ENCODE results near the gene DNPH1.

Gene DNPH1

DNA sequence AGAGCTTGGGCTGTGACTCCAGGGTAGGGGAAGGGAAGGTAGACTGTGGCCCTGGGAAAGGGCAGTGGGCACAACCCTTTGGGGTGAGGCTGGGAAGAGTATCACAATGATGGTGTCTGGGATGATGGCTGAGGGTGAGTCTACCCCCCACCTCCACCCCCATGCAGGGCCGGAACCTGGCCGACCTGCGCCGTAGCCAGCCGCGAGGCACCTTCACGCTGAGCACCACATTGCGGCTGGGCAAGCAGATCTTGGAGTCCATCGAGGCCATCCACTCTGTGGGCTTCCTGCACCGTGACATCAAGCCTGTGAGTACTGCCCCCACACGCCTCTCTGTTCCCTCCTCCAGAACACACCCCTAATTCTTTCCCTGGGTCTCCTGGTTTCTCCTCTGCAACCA lies 24.1 kb upstream of the DNPH1 start:
- no peaks in the 10 kb centered on the region for H3K36me3 ChIP-seq (ENCODE audit: insufficient read depth, low read depth, low read length)
- H3K9ac ChIP-seq (ENCODE audit: low read depth, low read length): no peak overlapping the region
- H3K27ac ChIP-seq (ENCODE audit: low read length): no peak overlapping the region
- H3K4me1 ChIP-seq (ENCODE audit: insufficient read depth, low read length): no peaks in the 10 kb centered on the region
- H3K27me3 ChIP-seq (ENCODE audit: insufficient read depth, low read length): peaks cover 12% of the 10 kb centered on the region
- no peak overlapping the region for H3K4me3 ChIP-seq (ENCODE audit: low read length)
- no peaks in the 10 kb centered on the region for H3K9me3 ChIP-seq (ENCODE audit: insufficient read depth, low read depth, low read length)

DNA sequence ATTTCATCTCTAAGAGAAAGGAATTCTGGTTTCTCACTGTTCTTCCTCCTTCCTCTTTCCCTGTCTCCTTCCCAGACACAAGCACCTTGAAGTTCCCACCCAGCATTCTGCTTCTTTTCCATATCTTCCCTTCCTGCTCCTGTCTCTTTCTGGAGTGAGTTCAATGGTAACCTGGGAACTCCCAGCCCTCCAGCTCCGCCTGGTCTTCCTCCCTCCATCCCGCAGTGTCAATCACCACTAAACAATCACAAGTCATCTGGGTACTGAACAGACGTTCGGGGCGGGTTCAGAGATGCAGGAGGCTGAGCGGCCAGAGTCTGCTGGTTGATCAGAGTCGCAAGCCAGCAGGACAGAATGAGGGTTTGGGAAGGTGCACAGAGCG lies 21.7 kb upstream of the DNPH1 start:
- Histone ChIP-seq H3K9ac (ENCODE audit: low read depth, low read length) (no peak overlapping the region), H3K27ac (ENCODE audit: low read length) (no peak overlapping the region), H3K4me3 (ENCODE audit: low read length) (no peak overlapping the region), H3K4me1 (ENCODE audit: insufficient read depth, low read length) (no peaks in the 10 kb centered on the region), H3K9me3 (ENCODE audit: insufficient read depth, low read depth, low read length) (no peaks in the 10 kb centered on the region), H3K36me3 (ENCODE audit: insufficient read depth, low read depth, low read length) (no peaks in the 10 kb centered on the region), H3K27me3 (ENCODE audit: insufficient read depth, low read length) (peaks cover 22% of the 10 kb centered on the region)

DNA sequence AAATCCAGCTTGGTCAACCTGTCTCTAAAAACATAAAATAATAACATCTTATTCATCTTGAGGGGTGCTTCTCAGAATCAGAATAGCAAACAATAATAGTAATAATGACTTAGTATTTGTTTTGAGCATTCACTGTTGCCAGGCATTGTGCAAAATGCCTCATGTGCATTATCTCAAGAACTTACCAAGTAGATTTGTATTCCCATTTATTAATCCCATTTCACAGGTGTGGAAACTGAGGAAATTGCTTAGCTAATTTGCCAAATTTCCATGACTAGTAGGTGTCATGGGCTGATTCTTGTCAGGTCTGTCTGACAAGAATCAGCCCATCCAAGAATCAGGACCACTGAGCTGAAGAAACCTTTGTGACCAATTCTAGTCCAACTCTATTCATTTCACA lies 19.5 kb upstream of the DNPH1 start:
- Histone ChIP-seq H3K9me3 (ENCODE audit: insufficient read depth, low read depth, low read length) (no peaks in the 10 kb centered on the region), H3K27ac (ENCODE audit: low read length) (no peak overlapping the region), H3K4me1 (ENCODE audit: insufficient read depth, low read length) (no peaks in the 10 kb centered on the region), H3K9ac (ENCODE audit: low read depth, low read length) (no peak overlapping the region), H3K27me3 (ENCODE audit: insufficient read depth, low read length) (peaks cover 44% of the 10 kb centered on the region), H3K36me3 (ENCODE audit: insufficient read depth, low read depth, low read length) (no peaks in the 10 kb centered on the region), H3K4me3 (ENCODE audit: low read length) (no peak overlapping the region)

DNA sequence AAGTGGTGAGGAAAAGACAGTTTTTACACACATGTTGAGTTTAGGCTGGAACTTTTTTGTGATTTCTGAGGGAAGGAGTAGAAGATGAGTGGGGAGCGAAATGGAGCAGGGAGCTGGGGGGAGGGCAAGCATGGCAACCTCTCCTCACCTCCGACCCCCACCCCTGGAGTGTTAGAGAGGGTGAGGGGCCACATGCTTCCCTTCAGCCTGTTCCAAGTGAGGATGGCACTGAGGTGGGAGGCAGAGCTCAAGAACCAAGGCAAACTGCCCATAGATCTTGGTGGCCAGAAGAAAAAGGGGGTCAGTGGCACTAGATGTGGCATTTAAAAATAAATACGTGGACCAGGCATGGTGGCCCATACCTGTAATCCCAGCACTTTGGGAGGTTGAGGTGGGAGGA lies 18.8 kb upstream of the DNPH1 start:
- Histone ChIP-seq H3K36me3 (ENCODE audit: insufficient read depth, low read depth, low read length) (no peaks in the 10 kb centered on the region), H3K4me1 (ENCODE audit: insufficient read depth, low read length) (no peaks in the 10 kb centered on the region), H3K27me3 (ENCODE audit: insufficient read depth, low read length) (peaks cover 49% of the 10 kb centered on the region), H3K27ac (ENCODE audit: low read length) (no peak overlapping the region), H3K9ac (ENCODE audit: low read depth, low read length) (peak overlapping the region; percentile 79; the same call in 1 of the 2 replicates), H3K9me3 (ENCODE audit: insufficient read depth, low read depth, low read length) (no peaks in the 10 kb centered on the region), H3K4me3 (ENCODE audit: low read length) (peak overlapping the region; percentile 97)

DNA sequence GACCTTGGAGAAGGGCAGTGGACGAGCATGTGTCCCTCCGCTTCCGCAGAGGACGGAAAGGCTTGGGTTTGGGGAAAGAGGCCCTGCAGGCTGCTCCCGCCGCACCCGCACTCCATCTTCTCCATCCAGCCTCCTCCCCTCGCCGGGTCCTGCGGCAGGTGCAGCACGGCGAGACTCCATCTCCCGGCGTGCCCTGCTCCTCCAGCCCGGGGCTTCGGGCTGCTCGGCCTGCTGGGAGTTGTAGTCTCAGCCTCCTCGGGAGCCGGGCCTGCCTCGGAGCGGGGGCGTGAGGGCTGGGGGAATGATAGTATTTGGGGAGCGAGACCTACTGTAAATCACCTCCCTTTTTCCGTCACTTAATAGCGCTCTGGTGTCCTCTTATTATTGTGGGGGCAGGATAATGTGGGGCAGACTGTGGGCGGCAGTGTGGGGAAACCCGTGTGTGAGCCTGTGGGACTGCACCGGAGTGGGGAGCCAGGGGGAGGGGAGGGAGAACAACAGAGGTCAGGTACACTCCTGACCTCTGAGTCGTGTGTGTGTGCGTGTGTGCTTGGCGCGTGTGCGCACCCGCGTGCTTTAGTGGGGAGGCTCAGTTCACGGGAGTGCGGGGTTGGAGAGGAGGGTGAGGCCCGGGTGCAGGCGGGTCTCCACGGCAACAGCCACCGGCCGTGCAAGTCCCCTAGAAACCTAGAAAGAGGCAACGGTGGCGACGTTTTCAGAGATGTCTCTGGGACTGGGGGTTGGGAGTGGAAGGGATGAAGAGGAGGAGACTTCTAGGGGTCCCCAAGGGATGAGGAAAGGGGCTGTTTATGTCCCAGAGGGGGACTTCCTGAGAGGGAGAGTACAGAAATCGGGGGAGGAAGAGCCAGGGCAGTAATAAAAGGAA lies 18.1 kb upstream of the DNPH1 start:
- Histone ChIP-seq H3K27ac (ENCODE audit: low read length) (no peak overlapping the region), H3K4me3 (ENCODE audit: low read length) (peak overlapping the region; percentile 97), H3K36me3 (ENCODE audit: insufficient read depth, low read depth, low read length) (no peaks in the 10 kb centered on the region), H3K27me3 (ENCODE audit: insufficient read depth, low read length) (peaks cover 57% of the 10 kb centered on the region), H3K9ac (ENCODE audit: low read depth, low read length) (peak overlapping the region; percentile 79; the same call in 1 of the 2 replicates), H3K9me3 (ENCODE audit: insufficient read depth, low read depth, low read length) (no peaks in the 10 kb centered on the region), H3K4me1 (ENCODE audit: insufficient read depth, low read length) (no peaks in the 10 kb centered on the region)

DNA sequence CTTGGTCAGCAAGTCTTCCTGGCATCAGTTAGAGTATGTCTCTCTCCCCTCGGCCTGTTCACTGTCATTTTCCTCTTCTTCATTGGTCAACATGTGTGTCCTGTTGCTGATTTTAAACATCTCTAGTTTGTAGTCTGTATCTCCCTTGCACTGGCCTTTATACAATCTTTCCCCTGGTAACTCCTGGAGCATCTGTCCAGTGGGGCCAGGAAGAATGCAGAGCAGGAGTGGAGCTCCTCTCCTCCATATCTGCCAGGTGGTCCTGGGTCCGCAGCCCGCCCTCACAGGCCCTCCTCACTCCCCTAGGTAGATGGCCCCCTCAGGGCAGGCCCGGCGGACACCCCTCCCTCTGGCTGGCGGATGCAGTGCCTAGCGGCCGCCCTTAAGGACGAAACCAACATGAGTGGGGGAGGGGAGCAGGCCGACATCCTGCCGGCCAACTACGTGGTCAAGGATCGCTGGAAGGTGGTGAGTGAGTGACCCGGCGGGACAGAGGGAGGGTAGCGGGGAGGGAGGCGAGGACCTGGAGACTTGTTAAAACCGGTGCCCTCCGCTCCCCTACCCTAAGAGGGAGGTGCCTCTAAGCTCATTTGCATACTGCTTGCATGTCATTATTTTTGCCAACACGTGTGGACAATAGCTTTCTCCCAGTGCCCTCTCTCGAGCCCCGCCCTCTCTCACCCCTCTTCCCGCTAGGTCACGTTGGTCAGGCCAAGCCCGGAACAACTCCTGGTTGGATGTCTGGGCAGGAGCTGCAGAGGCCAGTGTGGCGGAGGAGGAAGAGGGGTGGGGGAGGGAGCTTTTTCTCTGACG lies 17.2 kb upstream of the DNPH1 start:
- H3K27ac ChIP-seq (ENCODE audit: low read length): peak overlapping the region; percentile 11
- H3K9me3 ChIP-seq (ENCODE audit: insufficient read depth, low read depth, low read length): no peaks in the 10 kb centered on the region
- H3K4me3 ChIP-seq (ENCODE audit: low read length): peak overlapping the region; percentile 97
- H3K9ac ChIP-seq (ENCODE audit: low read depth, low read length): peak overlapping the region; percentile 79; the same call in 1 of the 2 replicates
- H3K36me3 ChIP-seq (ENCODE audit: insufficient read depth, low read depth, low read length): no peaks in the 10 kb centered on the region
- H3K27me3 ChIP-seq (ENCODE audit: insufficient read depth, low read length): peaks cover 65% of the 10 kb centered on the region
- H3K4me1 ChIP-seq (ENCODE audit: insufficient read depth, low read length): no peaks in the 10 kb centered on the region

DNA sequence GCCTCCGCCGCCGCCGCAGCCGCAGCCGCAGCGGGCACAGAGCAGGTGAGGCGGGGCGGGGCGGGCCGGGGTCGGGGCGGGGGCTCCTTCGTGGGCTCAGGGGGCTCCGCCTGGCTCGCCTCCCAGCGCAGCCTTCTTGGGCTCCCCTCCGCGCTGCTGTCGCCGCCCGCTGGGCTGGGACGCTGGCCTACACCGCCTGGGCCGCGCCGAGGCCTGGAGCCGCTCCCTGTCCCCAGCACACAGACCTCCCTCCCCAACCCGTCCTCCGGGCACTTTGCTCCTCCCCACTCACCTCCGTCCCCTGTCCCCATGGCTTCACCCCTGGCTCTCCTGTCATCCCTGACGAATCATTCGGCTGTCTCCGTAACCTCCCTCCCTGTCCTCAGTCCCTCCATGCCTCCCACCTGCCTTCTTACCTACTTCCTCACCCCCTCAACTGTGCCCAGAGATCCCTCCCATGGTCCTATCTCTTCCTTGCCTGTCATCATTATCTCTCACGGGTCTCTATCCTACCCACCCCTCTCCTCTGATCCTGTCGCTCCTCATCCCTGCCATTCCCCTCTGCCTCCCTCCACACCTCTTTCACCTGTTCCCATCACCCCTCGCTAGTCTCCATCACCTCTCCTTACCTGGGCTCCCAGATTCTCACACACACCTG lies 14.5 kb upstream of the DNPH1 start:
- Histone ChIP-seq H3K4me3 (ENCODE audit: low read length) (peak overlapping the region; percentile 48; the same call in 1 of the 2 replicates), H3K27me3 (ENCODE audit: insufficient read depth, low read length) (peaks cover 74% of the 10 kb centered on the region), H3K9me3 (ENCODE audit: insufficient read depth, low read depth, low read length) (no peaks in the 10 kb centered on the region), H3K27ac (ENCODE audit: low read length) (no peak overlapping the region), H3K9ac (ENCODE audit: low read depth, low read length) (no peak overlapping the region), H3K4me1 (ENCODE audit: insufficient read depth, low read length) (no peaks in the 10 kb centered on the region), H3K36me3 (ENCODE audit: insufficient read depth, low read depth, low read length) (no peaks in the 10 kb centered on the region)

DNA sequence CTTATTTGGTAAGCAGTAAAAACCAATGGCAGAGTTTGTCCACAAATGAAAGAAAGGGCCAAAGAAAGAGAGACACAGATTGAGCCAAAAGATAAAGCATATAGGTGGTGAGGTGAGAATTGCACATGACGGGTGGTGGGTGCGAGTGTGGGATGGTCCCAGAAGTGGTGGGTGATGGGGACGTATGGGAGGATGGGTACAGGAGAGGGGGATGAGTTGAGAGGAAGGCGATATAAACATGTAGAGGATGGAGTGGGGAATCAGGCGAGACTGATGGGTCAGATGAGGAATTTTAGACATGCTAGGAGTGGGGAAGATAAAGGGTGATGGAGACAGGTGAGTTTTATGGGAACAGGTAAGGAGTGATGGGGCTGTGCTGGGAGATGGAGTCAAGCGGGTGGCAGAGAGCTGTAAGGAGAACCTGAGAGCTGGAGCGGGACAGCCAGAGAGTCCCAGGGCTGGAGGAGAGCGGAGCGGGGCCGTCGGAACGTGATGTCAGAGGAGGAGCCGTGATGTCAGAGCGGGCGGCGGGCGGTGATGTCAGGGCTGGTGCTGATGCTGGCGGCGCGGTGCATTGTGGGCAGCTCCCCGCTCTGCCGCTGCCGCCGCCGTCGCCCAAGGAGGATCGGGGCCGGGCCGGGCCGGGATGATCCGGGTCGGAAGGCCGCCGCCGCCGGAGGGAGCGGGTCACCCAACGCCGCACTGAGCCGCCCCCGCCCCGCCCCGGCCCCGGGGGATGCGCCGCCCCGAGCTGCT lies 13.8 kb upstream of the DNPH1 start, which contains the start of gene TTBK1:
Gene TTBK1 (plus strand): TSS at position 574 of the 756 bp plus-strand sequence. CDS start 3,180 bp downstream, outside the sequence.
- peaks cover 71% of the 10 kb centered on the region for H3K27me3 ChIP-seq (ENCODE audit: insufficient read depth, low read length)
- no peak within 1 kb of the TSS for H3K27ac ChIP-seq (ENCODE audit: low read length)
- H3K4me1 ChIP-seq (ENCODE audit: insufficient read depth, low read length): no peaks in the 10 kb centered on the region
- H3K9ac ChIP-seq (ENCODE audit: low read depth, low read length): no peak within 1 kb of the TSS
- H3K36me3 ChIP-seq (ENCODE audit: insufficient read depth, low read depth, low read length): no peaks in the 10 kb centered on the region
- H3K4me3 ChIP-seq (ENCODE audit: low read length): peak within 1 kb of the TSS; percentile 48; the same call in 1 of the 2 replicates
- H3K9me3 ChIP-seq (ENCODE audit: insufficient read depth, low read depth, low read length): no peaks in the 10 kb centered on the region

DNA sequence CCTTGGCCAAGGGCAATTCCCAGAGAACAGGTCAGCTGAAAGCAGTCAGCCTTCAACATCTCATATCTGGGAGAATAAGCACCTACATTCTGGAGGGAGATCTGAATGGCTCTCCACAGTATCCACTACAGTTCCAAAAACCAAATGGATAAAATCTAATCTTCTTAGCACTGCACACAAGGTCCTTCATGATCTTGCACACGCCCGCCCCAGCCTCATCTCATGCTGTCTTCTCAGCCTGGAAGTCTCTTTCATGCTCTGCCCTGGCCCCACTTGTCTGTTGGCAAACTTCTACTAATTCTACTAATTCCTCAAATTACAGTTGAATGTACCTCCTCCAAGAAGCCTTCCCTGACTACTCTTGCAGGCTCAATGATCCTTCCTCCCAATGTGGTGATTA lies 12.2 kb upstream of the DNPH1 start:
- H3K27me3 ChIP-seq (ENCODE audit: insufficient read depth, low read length): peaks cover 76% of the 10 kb centered on the region
- H3K9me3 ChIP-seq (ENCODE audit: insufficient read depth, low read depth, low read length): no peaks in the 10 kb centered on the region
- no peak overlapping the region for H3K27ac ChIP-seq (ENCODE audit: low read length)

DNA sequence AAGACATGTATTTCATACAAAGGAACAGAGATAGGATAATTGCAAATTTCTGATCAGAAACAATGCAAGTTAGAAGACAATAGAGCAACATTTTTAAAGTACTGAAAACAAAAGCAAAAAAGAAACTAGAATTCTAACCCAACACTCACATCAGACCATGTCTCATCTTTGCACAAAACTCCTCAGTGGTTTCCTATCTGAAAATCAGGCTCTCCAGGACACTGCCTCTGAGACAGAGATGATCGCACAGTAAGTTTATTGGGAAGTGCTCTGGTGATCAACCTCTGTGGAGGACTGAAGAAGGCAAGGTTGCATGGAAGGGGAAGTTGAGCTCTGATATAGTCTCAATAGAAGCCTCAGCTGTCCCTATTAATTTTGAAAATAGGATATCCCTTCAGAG lies 11.7 kb upstream of the DNPH1 start:
- Histone ChIP-seq H3K27ac (ENCODE audit: low read length) (no peak overlapping the region), H3K4me1 (ENCODE audit: insufficient read depth, low read length) (no peaks in the 10 kb centered on the region), H3K27me3 (ENCODE audit: insufficient read depth, low read length) (peaks cover 72% of the 10 kb centered on the region), H3K36me3 (ENCODE audit: insufficient read depth, low read depth, low read length) (no peaks in the 10 kb centered on the region), H3K4me3 (ENCODE audit: low read length) (no peak overlapping the region), H3K9ac (ENCODE audit: low read depth, low read length) (no peak overlapping the region), H3K9me3 (ENCODE audit: insufficient read depth, low read depth, low read length) (no peaks in the 10 kb centered on the region)

More for the DNA sequence above, 12.2 kb upstream of the DNPH1 start:
- Histone ChIP-seq H3K9ac (ENCODE audit: low read depth, low read length) (no peak overlapping the region), H3K4me3 (ENCODE audit: low read length) (no peak overlapping the region), H3K4me1 (ENCODE audit: insufficient read depth, low read length) (no peaks in the 10 kb centered on the region), H3K36me3 (ENCODE audit: insufficient read depth, low read depth, low read length) (no peaks in the 10 kb centered on the region)

DNA sequence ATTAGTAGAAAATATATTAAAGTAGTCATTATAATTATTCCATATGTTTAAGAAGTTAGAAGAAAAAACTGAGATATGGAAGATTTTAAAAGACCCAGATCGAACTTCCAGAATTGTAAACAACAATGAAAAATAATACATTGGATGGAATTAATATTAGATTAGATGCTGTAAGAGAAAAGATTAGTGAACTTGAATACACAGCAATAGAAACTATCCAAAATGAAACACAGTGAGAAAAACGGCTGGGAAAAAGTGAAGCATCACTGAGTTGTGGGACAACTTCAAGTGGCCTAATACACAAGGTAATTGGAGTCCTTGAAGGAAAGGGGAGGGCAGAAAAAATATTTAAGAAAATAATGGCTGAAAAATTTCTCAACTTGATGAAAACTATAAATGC lies 9.8 kb upstream of the DNPH1 start:
- Histone ChIP-seq H3K36me3 (ENCODE audit: insufficient read depth, low read depth, low read length) (no peaks in the 10 kb centered on the region), H3K4me1 (ENCODE audit: insufficient read depth, low read length) (no peaks in the 10 kb centered on the region), H3K4me3 (ENCODE audit: low read length) (no peak overlapping the region), H3K27ac (ENCODE audit: low read length) (no peak overlapping the region), H3K9ac (ENCODE audit: low read depth, low read length) (no peak overlapping the region), H3K9me3 (ENCODE audit: insufficient read depth, low read depth, low read length) (no peaks in the 10 kb centered on the region), H3K27me3 (ENCODE audit: insufficient read depth, low read length) (peaks cover 53% of the 10 kb centered on the region)
